ENCODE measurements around the gene TCERG1.

TCERG1 gene

GRCh38 chr5:146521403-146522106 lies 74.4 kb downstream of the TCERG1 start:
- no peak for DNase-seq (ENCODE audit: low read depth in 2 of 2)
- TF ChIP-seq, protein P1, sequence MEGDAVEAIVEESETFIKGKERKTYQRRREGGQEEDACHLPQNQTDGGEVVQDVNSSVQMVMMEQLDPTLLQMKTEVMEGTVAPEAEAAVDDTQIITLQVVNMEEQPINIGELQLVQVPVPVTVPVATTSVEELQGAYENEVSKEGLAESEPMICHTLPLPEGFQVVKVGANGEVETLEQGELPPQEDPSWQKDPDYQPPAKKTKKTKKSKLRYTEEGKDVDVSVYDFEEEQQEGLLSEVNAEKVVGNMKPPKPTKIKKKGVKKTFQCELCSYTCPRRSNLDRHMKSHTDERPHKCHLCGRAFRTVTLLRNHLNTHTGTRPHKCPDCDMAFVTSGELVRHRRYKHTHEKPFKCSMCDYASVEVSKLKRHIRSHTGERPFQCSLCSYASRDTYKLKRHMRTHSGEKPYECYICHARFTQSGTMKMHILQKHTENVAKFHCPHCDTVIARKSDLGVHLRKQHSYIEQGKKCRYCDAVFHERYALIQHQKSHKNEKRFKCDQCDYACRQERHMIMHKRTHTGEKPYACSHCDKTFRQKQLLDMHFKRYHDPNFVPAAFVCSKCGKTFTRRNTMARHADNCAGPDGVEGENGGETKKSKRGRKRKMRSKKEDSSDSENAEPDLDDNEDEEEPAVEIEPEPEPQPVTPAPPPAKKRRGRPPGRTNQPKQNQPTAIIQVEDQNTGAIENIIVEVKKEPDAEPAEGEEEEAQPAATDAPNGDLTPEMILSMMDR (IDR thresholded peaks at IDR 0.05; ENCODE audit: low read depth, low read length): no peak
- no peak overlapping the region for H3K4me3 ChIP-seq (replicated peaks in 1 of 2; ENCODE audit: low read depth in 2 of 2, low read length in 2 of 2)

DNA sequence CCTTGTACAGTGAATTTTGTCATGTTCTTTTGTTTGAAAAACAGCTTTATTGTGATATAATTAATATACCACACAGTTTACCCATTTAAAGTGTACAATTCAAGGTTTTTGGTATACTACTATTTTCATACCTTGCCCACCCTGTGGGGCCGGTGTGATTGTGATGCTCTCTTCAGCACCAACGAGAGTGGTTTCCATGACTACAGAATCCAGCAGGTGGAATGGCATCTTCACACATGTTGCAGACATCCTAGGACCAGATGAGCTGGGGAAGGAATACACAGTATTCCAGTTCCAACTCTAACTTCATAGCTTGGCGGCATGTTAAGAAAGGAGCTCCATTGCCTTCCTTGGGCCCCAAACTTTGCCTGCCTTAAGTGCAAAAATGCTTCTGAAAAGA lies 76.6 kb downstream of the TCERG1 start:
- DNase-seq (ENCODE audit: low read depth in 2 of 2): no peak
- TF ChIP-seq, protein P1 (IDR thresholded peaks at IDR 0.05; ENCODE audit: low read depth, low read length): no peak
- no peak overlapping the region for H3K4me3 ChIP-seq (replicated peaks in 1 of 2; ENCODE audit: low read depth in 2 of 2, low read length in 2 of 2)

DNA sequence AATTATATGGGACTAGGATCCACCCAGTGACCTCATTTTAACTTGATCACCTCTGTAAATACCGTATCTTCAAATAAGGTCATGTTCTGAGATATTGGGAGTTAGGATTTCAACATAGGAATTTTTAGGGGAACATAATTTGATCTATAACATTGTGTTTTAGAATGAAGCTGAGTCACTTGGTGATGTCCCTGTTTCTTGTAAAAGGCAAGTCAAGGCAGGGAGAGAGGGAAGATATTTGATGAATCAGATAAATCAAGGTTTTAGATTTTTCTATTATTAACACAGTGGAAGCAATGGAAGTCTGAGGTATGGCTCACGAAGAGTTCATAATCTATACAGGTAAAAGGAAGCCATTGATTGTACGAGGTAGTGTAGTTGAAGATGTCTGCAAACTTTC lies 80.7 kb downstream of the TCERG1 start:
- TF ChIP-seq, protein P1 (IDR thresholded peaks at IDR 0.05; ENCODE audit: low read depth, low read length): no peak
- H3K4me3 ChIP-seq (replicated peaks in 1 of 2; ENCODE audit: low read depth in 2 of 2, low read length in 2 of 2): no peak overlapping the region
- DNase-seq (ENCODE audit: low read depth in 2 of 2): no peak

- peak; percentile 4 to 17 for DNase-seq (ENCODE audit: low read depth in 2 of 2)
- H3K4me3 ChIP-seq (replicated peaks in 1 of 2; ENCODE audit: low read depth in 2 of 2, low read length in 2 of 2): no peak overlapping the region
- TF ChIP-seq, protein P1 (IDR thresholded peaks at IDR 0.05; ENCODE audit: low read depth, low read length): no peak
Measured at GRCh38 chr5:146528236-146528635, 81.1 kb downstream of the TCERG1 start.

- TF ChIP-seq, protein P1 (IDR thresholded peaks at IDR 0.05; ENCODE audit: low read depth, low read length): no peak
- no peak for DNase-seq (ENCODE audit: low read depth in 2 of 2)
Measured at GRCh38 chr5:146529984-146530383, 82.9 kb downstream of the TCERG1 start.

GRCh38 chr5:146533260-146533857 lies 86.2 kb downstream of the TCERG1 start:
- TF ChIP-seq, protein P1 (IDR thresholded peaks at IDR 0.05; ENCODE audit: low read depth, low read length): peak; percentile 83
- H3K4me3 ChIP-seq (replicated peaks in 1 of 2; ENCODE audit: low read depth in 2 of 2, low read length in 2 of 2): no peak overlapping the region
- DNase-seq (ENCODE audit: low read depth in 2 of 2): peak; percentile 66

More at GRCh38 chr5:146529984-146530383, 82.9 kb downstream of the TCERG1 start:
- H3K4me3 ChIP-seq (replicated peaks in 1 of 2; ENCODE audit: low read depth in 2 of 2, low read length in 2 of 2): no peak overlapping the region
